GM08714 (cell line): ENCODE results near the gene MAP1A.
"Not testable (repeated sequence)": the region's sequence is repeated elsewhere in the genome, so short reads cannot be mapped to it uniquely, and the experiment has no call there.

Experiments
- H3K4me3 ChIP-seq: fragments of 200-500 bp; sonication (Bioruptor generic); 2 replicates; pipeline ENCODE4 v1.5.1; 2014; ENCODE audit warnings: mild to moderate bottlenecking, low read length, inconsistent platforms
- ZNF274 ChIP-seq: IDR thresholded peaks from 2 replicates; pipeline ENCODE4 v1.6.1; 2012; ENCODE audit warnings: mild to moderate bottlenecking, low read depth, low read length

MAP1A gene

DNA sequence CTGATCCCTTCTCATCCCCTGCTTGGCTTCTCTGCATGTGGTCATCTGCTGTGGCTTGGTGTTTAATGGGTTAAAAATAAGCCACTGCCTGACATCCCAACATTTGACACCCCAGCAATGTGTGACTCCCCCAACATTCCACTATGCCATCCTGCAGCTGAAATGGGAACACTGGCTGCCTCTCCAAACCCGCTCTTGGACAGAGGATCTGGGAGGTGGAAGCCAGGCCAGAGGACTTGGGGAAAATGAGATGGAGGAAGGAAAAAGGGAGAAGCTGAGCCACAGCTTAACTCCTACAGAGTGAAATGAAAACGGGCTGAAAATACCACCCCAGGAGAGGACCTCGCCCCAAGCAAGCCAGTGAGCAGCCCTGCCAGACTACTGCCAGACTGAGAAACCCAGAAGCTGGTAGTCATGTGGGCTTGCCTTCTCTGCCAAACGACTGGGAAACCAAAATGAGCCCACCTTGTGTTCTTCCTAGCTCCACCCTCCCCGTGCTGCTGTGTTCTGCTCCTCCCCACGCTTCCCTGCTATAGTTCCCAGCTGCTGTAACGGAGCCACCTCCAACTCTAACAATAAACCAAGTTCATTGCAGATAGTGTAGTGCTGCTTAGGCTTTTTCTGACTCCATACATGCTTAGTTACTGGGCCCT lies 13.7 kb downstream of the MAP1A start:
- H3K4me3 ChIP-seq: no peak overlapping the region
- no peak for TF ChIP-seq ZNF274

DNA sequence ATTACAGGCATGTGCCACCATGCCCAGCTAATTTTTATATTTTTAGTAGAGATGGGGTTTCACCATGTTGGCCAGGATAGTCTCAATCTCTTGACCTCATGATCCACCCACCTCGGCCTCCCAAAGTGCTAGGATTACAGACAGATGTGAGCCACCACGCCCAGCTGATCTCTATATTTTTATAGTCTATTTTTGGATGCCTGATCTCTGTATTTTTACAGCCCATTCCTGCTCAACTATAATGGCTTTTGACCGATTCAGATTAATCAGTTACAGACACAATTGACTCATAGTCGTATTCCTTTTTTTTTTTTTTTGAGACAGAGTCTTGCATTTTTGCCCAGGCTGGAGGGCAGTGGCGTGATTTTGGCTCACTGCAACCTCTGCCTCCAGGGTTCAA lies 15.4 kb downstream of the MAP1A start:
- H3K4me3 ChIP-seq: not testable (repeated sequence)

DNA sequence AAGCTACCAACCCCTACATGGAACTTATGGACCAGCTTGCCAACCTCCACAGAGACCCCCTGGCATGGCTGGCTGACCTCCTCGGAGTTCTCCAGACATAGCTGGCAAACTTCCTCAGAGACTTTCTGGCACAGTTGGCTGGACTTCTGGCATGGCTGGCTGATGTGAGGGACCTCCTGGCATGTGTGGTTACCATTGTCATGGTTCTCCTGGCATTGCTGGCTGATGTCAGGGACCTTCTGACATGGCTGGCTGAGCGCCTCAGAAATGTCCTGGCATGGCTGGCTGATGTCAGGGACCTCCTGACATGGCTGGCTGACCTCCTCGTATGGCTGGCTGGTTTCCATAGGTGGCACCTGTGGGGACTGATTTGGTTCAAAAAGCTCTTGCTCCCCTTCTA lies 17.5 kb downstream of the MAP1A start:
- no peak overlapping the region for H3K4me3 ChIP-seq
- no peak for TF ChIP-seq ZNF274

DNA sequence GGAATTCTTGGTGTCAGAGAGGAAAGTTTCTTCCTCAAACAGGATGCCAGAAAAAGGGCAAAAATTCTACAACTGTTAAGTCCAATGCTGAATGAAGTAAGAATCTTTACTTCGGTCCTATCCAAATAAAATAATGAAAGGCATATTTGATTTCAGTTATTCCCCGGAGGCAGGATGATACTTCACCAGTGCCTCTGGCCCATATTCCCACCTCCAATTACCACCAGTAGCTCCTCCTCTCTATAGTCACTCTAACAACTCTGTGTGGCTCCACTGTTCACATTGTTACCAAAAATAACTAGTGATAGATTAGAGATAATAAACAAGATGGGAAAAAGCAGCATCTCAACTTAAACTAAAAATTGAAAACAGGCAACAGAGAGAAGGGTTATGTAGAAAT lies 20.7 kb downstream of the MAP1A start:
- H3K4me3 ChIP-seq: no peak overlapping the region
- no peak for TF ChIP-seq ZNF274

DNA sequence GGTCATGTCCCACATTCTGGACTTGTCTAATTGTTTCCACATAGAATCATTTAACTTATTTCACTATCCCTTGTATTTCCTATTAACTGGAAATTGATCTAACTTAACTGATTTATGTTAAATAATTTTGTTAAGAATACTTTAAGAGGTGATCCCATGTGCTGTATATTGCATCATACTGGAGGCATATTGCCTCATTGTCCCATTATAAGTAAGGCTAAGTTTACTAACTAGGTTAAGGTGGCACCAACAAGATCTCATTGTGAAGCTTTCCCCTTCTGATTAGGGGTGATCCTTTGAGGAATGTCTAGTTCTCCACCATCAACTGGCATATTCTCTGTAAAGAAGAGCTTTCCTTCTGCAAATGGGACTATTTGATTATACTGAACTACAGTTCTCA lies 24.4 kb downstream of the MAP1A start:
- no peak overlapping the region for H3K4me3 ChIP-seq
- TF ChIP-seq ZNF274: no peak

DNA sequence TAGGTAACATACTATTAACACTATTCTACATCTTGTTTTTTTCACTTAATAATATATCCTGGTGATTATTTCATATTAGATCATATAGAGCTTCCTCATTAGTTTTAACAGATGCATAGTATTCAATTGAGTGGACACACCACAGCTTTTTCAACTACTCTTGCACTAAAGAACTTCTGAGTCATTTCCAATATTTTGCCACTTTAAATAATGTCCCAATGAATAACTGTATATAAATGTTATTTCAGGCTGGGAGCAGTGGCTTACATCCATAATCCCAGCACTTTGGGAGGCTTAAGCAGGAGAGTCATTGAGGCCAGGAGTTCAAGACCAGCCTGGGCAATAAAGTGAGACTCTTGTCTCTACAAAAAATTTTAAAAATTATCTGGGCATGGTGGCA lies 26.9 kb downstream of the MAP1A start:
- no peak overlapping the region for H3K4me3 ChIP-seq
- TF ChIP-seq ZNF274: no peak

DNA sequence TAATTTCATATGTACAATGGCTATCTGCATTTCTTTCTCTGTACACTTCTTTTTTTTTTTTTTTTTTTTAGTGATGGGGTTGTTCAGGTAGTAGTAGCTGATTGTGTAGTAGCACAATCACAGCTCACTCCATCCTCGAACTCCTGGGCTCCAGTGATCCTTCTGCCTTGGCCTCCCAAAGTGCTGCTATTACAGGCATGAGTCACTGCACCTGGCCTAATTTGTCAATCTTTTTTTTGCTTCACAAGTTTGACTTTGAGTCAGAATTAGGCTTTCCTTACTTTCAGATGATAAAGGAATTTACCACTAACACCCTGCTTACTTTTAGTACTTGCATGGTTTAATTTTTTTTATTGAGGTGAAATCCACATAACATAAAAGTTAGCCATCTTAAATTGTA lies 28.0 kb downstream of the MAP1A start:
- no peak for TF ChIP-seq ZNF274
- no peak overlapping the region for H3K4me3 ChIP-seq

DNA sequence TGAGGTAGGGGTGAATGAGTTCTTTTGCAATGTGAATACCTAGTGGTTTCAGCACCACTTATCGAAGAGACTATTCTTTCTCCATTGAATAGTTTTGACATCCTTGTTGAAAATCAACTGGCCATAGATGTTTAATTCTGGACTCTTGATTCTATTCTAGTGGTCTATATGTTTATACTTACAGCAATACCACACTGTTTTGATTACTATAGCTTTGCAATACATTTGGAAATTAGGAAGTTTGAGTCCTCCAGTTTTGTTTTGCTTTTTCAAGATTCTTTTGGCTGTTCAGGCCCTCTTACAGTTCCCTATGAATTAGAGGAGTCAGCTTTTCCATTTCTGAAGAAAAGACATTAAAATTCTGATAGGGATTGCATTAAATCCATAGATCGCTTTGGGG lies 30.1 kb downstream of the MAP1A start:
- H3K4me3 ChIP-seq: no peak overlapping the region
- TF ChIP-seq ZNF274: no peak

DNA sequence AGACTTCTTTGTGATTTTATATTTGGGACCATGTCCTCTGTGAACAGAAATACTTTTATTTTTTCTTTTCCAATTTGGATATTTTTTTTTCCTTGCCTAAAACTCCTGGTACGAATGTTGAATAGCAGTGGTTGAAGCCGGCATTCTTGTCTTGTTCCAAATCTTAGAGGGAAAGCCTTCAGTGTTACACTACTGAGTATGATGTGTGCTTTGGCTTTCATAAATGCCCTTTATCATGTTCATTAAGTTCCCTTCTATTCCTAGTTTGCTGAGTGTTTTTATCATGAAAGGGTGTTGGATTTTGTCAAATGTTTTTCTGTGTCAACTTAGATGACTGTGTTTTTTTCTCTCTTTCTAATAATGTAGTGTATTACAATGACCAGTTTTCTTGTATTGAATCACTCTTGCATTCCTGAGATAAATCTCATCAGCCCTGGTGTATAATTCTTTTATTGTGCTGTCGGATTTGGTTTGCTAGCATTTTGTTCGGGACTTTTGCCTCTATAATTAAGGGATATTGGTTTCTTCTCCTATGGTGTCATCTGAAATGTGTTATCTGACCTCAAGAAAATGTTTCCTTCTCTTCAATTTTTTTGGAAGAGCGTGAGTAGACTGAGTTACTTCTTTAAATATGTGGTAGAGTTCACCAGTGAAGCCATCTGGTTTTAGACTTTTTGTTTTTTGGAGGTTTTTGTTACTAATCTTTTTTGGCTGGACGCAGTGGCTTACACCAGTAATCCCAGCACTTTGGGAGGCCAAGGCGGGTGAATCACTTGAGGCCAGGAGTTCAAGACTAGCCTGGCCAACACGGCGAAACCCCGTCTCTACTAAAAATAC lies 33.3 kb downstream of the MAP1A start:
- no peak for TF ChIP-seq ZNF274
- no peak overlapping the region for H3K4me3 ChIP-seq

DNA sequence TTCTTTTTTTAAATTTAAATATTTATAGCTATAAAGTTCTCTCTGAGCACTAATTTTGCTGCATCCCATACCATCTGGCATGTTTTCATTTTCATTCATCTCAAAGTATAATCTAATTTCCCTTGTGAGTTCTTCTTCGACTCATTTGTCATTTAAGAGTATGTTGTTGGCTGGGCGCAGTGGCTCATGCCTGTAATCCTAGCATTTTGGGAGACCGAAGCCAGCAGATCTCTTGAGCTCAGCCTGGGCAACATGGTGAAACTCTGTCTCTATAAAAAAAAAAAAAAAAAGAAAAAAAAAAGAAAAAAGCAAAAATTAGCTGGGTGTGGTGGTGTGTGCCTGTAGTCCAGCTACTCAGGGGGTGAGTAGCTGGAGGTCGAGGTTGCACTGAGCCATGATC lies 34.8 kb downstream of the MAP1A start:
- no peak for TF ChIP-seq ZNF274
- no peak overlapping the region for H3K4me3 ChIP-seq

DNA sequence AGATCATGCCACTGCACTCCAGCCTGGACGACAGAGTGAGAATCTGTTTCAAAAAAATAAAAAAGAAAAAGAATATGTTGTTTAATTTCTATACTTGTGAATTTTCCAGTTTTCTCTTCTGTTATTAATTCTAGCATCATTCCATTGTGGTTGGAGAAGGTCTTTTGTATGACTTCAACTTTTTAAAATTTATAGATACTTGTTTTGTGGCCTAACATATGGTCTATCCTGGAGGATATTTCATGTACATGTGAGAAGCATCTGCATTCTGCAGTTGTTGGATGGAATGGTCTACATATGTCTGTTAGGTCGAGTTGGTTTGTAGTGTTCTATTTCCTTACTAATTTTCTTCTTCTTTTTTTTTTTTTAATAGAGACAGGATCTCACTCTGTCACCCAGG lies 35.6 kb downstream of the MAP1A start:
- no peak for TF ChIP-seq ZNF274
- H3K4me3 ChIP-seq: no peak overlapping the region

DNA sequence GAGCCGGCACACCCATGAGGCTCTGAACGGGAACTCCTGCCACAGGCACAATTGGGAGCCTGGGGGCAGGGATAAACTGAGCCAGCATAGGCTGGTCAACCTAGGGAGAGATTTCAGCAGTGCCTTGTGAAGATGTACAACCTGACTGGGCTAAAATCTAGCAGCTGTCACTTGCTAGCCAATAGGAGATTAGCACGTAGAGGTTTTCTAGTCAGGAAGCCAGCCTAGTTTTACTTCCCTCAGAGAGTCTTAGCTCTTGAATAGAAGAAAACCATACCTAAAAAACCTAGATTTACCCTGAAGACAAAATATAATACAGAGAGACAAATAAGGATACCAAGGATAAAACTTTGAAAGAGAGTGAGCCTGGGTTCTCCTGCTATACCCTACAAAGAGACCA lies 45.3 kb downstream of the MAP1A start:
- not testable (repeated sequence) for H3K4me3 ChIP-seq

DNA sequence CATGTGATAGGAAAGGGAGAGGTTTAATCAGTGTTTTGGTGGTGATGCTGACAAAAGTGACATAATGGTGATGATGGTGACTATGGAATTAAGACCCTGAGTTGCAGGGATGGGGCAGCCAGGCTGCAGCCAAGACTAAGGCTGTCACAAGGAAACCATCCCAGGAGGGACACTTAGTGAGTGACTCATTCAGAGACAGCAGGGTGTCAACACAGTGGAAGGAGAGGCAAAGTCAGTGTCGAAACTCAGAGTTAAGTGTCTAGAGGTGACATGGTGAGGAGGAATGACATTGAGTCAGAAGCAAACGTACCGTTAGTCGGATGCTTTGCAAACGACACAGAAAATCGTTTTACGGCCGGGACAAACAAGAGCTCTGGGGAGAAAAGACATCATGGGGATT lies 46.4 kb downstream of the MAP1A start:
- H3K4me3 ChIP-seq: not testable (repeated sequence)

DNA sequence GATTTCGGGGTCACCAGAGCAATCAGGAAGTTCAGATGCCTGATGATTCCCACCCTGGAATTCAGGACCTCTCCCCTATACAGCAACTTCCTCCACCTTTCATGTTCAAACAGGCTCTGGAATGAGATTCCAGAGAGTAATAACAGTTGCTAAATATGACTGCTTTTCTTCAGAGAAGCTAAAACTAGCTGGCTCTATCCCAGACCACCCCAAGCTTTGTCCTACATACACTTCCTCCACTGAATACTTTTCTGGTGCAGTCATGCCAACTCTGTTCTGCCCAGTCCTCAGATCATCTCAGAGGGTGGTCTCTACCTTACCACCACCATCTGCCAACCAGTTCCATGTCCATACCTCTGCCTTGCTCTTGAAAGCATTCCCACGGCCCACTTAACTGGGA lies 49.2 kb downstream of the MAP1A start:
- H3K4me3 ChIP-seq: not testable (repeated sequence)

DNA sequence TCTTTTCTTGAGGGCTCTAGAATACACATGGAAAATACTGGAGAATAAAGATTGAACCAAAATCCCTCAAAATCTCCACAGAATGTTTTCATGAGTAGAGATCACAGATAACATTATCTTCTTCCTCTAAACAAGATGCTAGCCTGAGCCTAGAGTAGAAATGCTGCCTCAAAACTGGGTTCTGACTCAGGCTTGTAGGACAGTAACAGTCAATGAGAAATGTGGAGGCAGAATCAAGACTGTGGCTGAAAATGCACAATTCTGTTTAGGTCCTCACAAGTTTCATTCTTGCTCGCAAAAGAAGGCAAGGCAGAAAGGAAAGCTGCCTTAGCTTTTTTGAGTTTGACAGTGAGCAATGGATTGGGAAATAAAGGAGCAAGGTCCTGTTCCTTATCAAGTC lies 57.2 kb downstream of the MAP1A start:
- H3K4me3 ChIP-seq: not testable (repeated sequence)
